Stimulated activated CD8-positive, alpha-beta memory T cell treated with anti-CD3 and anti-CD28 coated beads, Interleukin-15, amount 100 ng/mL, for 1 hour (primary cell): ENCODE data around the gene C2orf92.

Experiments
- DNase-seq: peaks from one replicate; pipeline ENCODE4 v3.0.0-alpha.2; 2020; ENCODE audit warnings: low read depth

Gene C2orf92

DNA sequence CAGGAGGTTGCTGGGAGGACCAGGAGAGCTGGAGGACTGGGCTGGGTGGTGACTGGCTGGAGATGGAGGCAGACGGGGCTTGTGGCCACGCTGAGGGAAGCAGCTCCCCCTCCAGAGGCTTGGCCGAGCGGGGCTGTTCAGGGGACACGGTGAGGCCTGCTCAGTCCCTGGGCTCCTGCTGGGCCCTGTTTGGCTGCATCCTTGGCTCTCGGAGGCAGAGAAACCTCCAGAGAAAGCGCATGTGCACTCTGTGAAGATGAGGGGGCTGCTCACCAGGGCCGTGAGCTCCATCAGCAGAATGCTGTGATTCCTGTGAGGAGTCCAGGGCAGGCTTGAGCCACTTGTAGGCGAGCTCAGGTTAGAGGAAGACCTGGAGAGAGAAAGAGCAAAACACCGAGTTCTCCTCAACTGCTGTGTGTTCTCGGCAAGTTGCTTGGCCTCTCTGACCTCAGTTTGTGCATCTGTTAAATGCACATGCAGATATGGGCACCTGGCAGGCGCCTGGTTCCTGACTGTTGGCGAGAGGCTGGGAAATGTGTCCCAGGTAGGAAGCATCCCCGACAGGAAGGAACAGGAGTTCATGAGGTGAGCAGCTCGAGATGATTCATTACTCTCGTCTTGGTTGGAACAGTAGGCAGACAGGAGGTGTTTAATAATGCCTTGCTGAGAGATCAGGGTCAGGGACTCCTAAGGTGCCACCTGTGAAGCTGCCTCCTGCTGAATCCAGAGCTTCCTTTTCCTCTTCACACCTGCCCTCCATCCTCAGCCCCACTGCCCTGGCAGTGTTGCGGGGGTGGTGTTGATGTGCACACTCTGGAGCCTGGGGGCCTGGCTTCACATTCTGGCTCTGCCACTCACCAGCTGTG is 44.8 kb downstream of the C2orf92 start:
- DNase-seq = no peak

DNA sequence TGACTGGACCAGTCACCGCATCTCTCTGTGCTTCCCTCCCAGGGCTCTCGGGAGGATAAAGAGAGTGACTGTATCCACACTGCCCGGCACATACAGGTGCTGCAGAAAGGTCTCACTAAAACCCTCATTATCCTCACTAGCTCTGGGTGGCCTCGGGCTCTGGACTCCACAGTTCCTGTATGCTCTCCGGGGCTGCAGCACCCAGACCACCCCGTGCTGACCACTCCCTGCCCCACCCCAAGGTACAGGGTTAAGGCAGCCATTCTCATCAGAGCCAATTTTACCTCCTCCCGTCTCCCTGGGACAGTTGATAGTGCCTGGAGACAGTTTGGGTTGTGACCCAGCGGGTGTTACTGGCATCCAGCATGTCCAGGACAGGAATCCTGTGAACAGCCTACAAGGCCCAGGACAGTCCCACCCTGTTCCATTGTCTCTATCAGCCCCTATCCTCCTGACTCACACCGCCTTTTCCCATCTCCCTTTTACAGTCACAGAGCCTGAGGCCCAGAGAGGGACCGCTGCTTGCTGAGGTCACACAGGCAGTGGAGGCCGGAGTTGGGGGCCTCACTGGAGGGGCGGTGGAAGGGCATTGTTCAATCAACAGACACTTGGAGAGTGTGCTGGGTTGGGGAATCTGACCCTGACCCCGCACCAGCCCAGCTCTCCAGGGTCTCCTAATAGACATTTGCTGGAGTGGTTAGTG is 45.6 kb downstream of the C2orf92 start:
- DNase-seq = no peak

DNA sequence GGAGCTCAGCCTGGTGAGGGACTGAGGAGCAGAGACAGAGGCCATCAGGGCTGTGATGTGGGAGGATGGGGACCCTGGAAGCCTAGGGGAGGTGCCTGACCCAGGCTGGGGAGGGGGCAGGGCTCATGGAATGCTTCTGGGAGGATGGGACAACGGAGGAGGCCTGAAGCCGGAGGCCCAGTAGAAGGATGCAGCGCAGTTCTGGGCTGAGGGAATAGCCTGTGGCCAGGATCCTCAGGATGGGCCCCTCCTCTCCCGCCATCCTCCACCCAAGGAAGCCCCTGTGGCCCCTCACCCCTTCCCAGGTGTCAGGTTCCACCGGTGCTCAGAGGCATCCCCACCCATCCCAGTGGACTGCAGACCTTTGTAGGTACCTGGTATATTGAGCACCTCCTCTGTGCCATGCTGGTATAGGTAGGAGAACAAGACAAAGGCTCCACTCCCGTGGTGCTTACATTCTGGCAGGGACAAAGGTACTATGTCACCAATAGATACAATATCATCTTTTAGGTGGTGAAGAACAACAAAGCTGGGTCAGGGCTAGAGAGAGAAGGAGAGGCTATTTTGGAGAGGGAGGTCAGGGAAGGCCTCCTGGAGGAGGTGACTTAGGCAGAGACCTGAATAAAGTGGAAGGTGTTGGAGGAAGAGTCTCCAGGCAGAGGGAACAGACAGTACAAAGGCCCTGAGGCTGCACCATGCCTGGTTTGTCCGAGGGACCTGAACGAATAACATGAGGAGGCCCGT is 46.6 kb downstream of the C2orf92 start:
- DNase-seq = no peak

DNA sequence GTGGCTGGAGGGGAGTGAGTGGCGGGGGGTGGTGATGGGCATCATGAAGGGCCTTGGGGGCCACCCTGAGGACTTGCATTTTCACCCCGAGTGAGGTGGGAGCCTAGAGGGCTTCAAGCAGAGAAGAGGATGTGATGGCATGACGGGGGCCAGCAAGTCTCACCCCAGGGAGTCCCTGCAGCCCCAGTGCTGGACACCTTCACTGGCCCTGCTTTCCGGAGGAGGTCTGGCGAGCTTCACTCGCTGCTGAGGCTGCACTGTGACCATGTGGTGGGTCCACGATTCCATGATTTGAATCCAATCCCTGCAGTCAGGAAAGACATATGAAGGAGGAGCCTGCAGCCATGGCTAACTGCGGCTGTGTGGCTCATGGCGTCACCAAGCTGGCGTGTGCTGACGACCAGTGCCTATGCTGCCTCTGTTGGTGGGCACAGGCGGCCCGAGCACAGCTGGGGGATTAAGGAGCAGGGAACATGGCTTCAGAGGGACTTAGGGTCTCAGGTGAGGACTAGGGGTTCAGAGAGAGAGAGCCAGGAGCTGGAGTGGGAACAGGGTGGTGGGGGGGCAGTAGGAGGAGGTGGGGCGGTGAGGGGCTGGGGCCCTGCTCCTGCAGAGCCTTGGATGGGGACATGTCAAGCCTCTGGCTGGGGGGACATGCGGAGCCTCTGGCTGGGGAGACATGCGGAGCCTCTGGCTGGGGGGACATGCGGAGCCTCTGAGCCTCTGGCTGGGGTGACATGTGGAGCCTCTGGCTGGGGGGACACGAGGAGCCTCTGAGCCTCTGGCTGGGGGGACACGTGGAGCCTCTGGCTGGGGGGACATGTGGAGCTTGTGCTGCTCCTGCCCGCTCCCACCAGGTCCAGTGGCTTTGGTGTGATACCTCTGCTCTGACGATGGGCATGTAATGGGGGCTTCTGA is 47.4 kb downstream of the C2orf92 start:
- DNase-seq = no peak

DNA sequence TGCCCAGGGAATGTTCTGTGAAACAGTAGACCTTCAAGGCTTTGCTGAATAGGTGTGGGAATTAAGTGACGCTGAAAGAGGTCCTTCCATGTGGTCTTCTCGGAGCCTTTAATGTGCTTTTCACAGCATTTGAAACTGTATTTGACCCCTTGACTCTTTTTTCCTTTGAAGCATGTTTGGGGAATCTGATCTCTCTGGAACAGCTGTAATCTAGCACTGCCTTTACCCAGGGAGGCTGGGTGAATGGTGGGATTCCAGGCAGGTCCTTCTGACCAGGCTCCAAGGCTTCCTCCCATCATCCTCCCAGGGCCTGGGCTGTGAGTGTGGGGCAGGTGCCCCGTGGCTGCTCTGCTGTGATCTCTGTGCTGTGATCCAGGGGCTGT is 48.1 kb downstream of the C2orf92 start:
- no peak for DNase-seq

DNA sequence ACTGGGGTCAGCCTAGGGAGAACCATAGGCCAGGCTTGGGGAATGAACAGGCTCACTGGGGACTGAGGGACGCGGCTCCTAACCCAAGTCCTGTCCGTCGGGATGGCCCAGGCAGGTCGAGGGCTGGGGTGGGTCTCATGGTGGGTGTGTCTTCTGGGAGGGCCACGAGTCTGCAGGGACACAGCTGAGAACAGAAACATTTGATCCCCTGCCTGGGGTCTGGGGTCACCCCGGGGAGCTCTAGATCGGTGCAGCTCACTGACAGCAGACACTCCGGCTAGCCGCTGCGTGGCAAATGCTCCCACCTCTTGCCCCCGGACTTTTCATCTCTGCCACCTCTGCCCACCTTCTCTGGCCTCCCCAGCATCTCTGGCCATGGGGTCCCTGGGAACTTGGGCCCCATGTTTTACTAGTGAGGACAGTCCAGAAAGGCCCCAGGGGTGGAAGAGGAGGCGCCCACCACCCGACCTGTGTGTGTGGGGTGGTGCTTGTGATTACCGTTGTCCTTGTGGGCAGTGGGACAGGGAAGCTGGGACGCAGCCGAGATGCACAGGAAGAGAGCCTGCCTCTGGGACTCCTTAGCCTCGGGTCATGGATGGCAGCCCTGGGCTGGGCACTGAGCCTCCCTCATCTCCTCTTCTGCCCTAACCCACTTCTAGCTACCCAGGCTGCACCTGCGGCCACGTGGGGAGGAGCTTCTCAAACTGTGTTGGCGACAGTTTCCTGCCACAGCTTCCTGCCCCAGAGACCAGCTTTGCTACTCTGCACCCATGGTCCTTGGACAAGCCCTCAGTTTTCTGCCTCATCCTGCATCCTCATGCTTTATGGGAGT is 48.8 kb downstream of the C2orf92 start:
- peak; percentile 53 for DNase-seq

DNA sequence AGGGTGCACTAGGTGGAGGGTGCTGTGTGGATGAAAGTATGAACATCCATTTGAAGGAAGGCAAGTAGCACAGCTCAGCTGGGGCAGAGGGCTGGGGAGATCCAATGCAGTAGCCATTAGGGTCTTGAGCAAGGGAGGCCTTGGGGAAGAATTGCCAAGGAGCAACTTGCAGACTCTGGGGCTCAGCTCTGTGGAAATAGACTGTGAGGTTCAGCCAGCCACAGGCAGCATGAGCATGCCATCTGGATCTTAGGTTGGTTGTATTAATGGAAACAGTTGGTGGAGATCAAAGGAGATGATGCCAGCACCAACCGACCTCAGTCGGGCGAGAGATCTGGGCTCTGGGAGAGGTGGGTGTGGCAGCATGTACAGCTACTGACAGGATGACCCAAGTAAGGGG is 49.4 kb downstream of the C2orf92 start:
- no peak for DNase-seq

DNA sequence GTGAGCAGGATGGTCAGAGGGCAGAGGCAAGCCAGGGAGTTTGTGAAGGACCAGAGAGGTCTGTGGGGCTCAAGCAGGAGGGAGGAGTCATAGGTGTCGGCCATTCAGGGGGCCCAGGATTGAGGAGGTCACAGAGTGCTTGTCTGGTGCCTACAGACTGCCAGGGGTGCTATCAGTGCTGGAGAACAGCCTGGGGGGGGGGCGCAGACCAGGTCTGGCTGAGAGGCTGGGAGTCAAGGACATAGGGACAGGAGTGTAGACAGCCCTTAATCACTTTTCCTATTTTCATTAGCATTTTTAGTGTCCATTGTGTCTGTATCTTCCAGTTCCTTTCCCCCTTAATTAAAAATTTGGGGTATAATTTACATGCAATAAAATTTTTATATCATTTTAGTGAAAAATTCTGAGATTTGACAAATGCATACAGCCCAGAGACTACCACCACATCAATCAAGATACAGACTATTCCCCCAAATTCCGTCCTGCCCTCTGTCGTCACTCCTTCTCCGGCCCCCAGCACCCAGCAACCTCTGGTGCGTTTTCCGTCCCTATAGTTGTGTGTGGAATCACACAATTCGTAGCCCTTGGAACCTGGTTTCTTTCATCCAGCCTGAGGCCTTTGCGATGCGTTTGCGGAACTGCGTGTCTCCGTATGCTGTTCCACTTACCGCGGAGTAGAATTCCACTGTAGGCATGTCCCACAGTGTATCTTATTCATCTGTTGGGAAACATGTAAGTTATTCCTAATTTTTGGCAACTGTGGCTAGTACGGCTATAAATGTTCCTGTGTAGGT is 50.0 kb downstream of the C2orf92 start:
- no peak for DNase-seq

DNA sequence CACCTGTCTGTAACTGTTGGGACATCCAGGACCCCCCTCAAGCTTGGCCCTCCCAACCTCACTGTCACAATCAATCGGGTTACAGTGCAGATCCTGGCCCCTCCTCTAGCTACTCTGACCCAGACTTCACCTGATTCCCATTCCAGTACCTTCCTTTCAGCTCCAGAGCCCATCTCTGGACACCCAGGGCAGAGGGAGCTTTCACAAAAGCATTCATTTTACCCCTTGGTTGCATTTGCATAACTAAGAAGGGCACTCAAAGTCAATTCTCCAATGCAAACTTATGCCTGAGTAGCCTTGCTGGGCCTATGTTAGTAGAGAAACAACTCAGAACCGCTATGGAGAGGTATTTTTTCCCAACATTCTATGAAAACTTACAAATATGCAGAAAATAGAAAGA is 51.2 kb downstream of the C2orf92 start:
- DNase-seq = no peak

DNA sequence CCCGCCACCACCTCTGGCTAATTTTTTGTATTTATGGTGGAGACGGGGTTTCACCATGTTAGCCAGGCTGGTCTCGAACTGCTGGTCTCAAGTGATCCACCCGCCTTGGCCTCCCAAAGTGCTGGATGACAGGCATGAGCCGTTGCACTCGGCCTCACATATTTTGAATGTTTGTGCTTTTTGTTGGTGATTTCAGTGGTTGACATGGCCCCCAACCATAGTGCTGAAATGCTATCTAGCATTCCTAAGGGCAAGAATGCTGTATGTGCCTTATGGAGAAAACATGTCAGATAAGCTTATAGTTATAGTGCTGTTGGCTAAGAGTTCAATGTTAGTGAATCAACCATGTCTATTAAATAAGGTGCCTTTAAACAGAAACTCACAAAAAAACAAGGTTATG is 52.7 kb downstream of the C2orf92 start:
- no peak for DNase-seq

DNA sequence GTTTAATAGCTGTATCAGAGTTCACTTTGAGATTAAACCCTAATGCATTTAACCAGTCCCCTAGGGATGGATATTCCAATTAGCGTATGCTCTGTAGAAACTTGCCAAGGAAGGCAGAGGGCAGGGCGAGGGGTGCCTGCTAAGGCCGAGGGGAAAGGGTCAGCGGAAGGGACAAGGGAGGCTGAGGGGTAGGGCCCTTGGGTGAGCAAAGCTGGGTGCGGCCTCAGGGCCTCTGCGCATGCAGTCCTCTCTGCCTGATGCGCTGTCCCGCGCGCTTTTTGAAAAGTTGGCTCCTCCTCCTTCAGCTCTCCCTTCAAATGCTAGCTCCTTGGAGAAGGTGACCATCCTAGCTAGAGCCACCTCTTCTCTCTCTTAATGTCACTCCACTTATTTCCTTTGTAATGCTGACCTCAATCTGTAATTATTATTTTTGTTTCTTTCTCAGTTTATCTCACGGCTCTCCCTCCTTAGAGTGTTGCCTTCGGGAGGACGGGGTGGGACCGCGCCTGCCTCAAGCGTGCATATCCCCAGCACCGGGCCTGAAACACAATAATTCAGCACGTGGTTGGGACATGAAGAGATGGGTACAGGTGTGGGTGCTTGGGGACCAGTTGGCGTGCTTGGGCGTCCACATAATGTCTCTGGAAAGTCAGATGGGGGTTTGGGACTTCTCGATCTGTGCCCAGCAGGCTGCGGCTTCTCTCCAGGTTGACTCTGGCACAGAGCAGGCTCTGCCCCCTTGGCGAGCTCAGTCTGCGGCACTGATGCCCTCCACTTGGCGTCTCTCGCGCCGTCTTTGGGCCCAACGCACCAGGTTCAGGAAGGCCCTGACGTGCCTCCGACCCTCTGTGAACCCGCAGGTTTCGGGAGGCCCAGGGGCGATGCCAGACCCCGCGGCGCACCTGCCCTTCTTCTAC is 53.9 kb downstream of the C2orf92 start:
- no peak for DNase-seq

DNA sequence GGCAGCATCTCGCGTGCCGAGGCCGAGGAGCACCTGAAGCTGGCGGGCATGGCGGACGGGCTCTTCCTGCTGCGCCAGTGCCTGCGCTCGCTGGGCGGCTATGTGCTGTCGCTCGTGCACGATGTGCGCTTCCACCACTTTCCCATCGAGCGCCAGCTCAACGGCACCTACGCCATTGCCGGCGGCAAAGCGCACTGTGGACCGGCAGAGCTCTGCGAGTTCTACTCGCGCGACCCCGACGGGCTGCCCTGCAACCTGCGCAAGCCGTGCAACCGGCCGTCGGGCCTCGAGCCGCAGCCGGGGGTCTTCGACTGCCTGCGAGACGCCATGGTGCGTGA is 54.5 kb downstream of the C2orf92 start:
- no peak for DNase-seq

DNA sequence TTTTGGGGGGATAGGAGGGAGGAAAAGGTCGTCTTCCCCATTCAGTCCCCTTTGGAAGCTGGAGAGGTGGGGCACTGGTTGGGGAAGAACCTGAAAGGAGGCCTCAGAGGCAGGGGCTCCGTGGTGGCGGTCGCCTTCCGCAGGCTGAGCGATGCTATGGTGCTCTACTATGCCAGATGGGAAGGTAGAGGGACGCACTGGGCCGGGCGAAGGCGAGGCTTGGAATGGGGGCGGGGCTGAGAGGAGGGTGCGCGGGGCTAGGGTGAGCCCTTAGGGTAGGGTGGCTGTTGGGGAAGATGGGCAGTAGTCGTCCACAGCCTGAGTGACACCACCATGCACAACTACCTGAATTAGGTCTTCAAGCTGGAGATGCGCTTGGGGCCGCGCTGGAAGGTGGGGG is 55.0 kb downstream of the C2orf92 start:
- no peak for DNase-seq

DNA sequence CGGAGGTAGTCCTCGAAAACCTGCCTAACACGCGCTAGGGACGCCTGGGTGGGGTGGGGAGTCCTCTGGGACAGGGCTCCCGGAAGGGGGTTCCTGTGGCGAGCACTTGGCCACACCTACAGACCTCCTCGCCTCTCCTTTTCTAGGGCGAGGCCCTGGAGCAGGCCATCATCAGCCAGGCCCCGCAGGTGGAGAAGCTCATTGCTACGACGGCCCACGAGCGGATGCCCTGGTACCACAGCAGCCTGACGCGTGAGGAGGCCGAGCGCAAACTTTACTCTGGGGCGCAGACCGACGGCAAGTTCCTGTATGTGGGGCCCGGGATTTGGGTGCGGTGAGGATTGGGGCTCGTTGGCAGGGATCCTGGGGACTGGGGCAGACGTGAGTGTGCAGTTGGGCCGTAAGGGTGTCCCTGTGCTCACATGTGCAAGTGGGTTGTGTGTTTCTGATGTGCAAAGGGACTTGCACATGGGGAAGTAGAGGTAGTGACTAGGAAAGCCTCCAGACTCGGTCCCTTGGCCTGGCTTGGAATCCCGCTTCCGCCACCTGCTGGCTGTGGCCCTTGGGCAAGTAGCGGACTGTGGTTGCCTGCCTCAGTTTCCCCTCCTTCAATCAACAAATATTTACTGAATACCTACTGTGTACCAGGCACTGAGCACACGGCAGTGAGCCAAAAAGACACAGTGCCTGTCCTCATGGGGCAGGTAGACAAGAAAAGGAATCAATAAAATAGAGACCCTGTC is 55.6 kb downstream of the C2orf92 start:
- no peak for DNase-seq

DNA sequence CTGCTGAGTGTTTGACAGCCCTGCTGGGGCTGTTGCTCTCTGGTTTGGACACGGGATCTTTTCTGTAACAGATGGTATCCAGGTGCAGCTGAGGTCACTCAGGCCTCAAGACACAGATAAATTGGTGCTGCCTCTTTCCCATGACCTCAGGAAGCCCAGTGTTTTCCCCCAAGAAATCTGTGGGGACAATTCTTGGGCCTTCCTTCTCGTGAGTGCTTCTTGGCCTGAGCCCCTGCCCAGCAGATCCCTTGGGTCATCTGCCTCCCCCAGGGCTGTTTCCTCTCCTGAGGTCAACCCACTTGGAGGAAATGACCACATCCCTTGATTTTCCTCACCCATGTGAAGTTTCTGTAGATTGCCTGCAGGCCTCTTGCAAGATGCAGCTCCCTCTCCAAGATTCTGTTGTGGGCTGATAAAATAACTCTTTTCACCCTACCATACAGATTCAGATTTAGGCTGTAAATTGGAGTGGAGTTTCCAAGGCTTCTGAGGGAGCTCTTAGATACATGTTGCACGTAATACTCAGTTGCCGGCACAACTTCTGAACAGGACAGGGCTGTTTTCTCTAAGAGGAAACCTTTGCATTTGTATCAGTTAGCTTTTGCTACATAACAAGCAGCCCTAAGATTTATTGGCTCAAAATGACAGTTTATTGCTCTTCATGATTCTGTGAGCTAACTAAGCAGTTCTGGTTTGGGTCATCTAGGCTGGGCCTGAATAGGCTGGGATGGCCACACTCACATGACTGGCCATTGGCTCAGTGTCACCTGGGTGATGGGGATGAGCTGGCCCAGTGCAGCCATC is 57.0 kb downstream of the C2orf92 start:
- DNase-seq = no peak

DNA sequence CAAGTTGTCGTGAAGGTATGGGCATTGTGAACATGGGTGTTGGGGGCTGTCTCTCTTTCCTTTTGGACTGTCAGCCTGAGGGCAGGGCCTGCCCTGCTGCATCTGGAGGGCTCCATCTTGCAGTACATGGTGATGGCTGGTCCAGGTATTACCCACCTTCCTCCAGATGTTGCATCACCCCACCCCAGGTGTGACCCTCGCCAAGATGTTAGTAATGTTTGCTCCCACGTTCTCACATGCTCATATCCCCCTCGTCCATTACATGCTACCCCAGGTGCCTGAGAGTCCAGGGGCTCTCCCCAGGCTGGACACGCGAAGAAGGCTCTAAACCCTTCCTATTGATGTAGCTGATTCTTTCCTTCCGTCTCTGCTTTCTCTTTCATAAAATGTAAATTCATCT is 57.8 kb downstream of the C2orf92 start:
- DNase-seq = no peak

DNA sequence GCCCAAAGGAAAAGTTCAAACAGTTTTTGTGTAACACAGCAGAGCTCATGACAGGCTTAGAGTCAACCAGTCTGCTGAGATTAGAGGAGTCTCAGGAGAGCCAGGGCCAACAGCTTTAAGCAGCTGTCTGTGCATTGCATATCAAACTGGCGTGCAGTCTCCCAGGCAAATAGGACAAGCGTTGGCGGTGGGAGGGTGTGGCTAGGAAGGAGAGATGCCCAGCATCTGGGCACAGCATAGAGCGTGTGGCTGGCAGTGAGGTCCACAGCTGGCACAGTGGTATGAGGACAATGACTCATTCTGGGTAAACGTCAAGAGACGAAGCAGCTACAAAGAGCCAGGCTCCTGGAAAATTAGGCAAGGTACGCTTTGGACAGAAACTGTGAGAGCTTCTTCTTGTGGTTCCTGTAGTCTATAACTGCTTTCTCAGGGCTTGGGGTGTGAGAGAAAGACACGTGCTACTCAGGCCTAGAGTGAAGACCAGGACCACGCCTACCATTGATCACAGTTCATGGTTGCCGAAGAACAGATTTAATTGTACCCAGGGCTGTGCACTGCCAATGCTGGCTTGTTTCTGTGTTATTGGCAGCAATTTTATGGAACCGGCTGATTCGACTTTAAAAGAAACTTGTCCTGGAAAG is 58.7 kb downstream of the C2orf92 start:
- no peak for DNase-seq
